ENCODE results near the gene MRGPRF.
"Not testable (repeated sequence)": the region's sequence is repeated elsewhere in the genome, so short reads cannot be mapped to it uniquely, and the experiment has no call there.

DNA sequence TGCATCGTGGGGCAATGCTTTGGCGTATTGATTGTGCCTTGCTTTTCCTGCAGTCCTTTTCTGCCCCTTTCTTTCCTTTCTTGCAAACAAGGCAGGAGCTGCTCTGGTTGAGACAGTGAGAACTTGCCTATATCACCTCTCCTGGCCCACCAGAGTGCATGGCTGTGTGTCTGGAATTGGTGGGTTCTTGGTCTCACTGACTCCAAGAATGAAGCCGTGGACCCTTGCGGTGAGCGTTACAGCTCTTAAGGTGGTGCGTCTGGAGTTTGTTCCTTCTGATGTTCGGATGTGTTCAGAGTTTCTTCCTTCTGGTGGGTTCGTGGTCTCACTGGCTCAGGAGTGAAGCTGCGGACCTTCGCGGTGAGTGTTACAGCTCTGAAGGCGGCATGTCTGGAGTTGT lies 39.3 kb downstream of the MRGPRF start:
- TF ChIP-seq, protein P1, sequence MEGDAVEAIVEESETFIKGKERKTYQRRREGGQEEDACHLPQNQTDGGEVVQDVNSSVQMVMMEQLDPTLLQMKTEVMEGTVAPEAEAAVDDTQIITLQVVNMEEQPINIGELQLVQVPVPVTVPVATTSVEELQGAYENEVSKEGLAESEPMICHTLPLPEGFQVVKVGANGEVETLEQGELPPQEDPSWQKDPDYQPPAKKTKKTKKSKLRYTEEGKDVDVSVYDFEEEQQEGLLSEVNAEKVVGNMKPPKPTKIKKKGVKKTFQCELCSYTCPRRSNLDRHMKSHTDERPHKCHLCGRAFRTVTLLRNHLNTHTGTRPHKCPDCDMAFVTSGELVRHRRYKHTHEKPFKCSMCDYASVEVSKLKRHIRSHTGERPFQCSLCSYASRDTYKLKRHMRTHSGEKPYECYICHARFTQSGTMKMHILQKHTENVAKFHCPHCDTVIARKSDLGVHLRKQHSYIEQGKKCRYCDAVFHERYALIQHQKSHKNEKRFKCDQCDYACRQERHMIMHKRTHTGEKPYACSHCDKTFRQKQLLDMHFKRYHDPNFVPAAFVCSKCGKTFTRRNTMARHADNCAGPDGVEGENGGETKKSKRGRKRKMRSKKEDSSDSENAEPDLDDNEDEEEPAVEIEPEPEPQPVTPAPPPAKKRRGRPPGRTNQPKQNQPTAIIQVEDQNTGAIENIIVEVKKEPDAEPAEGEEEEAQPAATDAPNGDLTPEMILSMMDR (IDR thresholded peaks at IDR 0.05): not testable (repeated sequence)
- not testable (repeated sequence) for TF ChIP-seq POLR2A (IDR thresholded peaks at IDR 0.05)
